ENCODE results near the gene MFSD12.

The MFSD12 gene

GRCh38 chr19:3505598-3506383 lies 51.6 kb downstream of the MFSD12 start, which contains the start of gene FZR1:
TSS of gene FZR1 (plus strand) at chr19:3506311. CDS start at chr19:3522990, 16,679 bp downstream.
- DNase-seq = peak; percentile 97 to 100

GRCh38 chr19:3504735-3505134 lies 52.7 kb downstream of the MFSD12 start:
- DNase-seq = no peak

- no peak for DNase-seq
Observed at GRCh38 chr19:3503036-3503572, 54.3 kb downstream of the MFSD12 start.

GRCh38 chr19:3501780-3502179 lies 55.6 kb downstream of the MFSD12 start:
- no peak for DNase-seq

GRCh38 chr19:3500429-3501101 lies 56.8 kb downstream of the MFSD12 start, which contains the start of gene DOHH:
TSS of gene DOHH (minus strand) at chr19:3500674. CDS start at chr19:3496814, 3,860 bp downstream.
- peak; percentile 96 to 99 for DNase-seq

GRCh38 chr19:3499738-3500428 lies 57.5 kb downstream of the MFSD12 start:
- no peak for DNase-seq

- no peak for DNase-seq
Observed at GRCh38 chr19:3497757-3498520, 59.4 kb downstream of the MFSD12 start.

GRCh38 chr19:3496392-3497273 lies 60.8 kb downstream of the MFSD12 start:
- DNase-seq = no peak

- DNase-seq = no peak
Observed at GRCh38 chr19:3494559-3494958, 62.8 kb downstream of the MFSD12 start.

Measured in NCI-H524 (cell line).